GM10266 (cell line): Measurements from ENCODE around the gene CDCA4.

Experiments used
- DNase-seq: peaks from one replicate; pipeline ENCODE4 v3.0.0; 2012; ENCODE audit errors: extremely low spot score
- TF ChIP-seq, protein P1 (sequence below): IDR thresholded peaks from 2 replicates; pipeline ENCODE4 v1.5.1; 2012; ENCODE audit warnings: mild to moderate bottlenecking, low read depth; ENCODE audit not compliant: control insufficient read depth, insufficient read depth; ENCODE audit errors: missing control alignments

CDCA4 gene

DNA sequence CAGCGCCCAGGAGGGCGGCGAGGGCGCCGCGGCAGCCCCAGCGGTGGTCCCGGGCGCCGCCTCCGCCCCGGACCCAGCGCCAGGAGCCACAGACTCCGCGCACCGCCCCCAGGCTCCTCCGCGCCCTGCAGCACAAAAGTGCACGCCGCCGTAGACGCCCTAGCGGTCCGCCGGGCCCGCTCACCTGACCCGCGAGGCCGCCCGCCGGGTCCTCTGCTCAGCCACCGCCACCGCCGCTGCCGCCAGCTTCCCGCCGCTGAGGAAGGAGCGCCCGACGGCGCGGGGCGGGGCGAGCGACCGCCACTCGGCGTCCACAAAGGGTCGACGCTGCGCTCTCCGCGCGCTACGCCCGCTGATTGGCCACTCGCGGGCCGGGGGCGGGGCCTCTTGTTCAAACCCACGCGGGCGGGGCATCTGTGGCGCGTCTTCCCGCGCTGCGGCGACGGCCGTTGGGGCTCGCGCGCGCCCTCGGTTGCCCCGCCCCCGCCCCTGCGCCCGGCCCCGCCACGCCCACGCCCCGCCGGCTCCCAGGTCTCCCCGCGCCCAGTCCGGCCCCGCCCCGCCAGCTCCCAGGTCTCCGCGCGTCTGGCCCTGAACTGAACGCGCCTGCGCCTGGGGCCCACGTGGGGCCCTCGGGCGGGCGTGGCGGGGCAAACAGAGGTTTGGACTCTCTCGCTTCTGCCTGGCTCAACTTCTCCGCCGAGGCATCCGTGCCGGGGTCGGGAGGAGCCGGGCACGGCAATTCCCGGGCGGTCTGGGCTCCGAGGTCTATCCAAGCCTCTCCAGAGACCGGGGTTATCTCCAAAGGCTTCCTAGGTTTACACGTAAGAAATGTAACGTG, at the start of gene CDCA4:
CDCA4 (minus strand) TSS at position 269 of the 841 bp plus-strand sequence. CDS start 9,154 bp downstream, outside the sequence.
- peak; percentile 100 for DNase-seq

DNA sequence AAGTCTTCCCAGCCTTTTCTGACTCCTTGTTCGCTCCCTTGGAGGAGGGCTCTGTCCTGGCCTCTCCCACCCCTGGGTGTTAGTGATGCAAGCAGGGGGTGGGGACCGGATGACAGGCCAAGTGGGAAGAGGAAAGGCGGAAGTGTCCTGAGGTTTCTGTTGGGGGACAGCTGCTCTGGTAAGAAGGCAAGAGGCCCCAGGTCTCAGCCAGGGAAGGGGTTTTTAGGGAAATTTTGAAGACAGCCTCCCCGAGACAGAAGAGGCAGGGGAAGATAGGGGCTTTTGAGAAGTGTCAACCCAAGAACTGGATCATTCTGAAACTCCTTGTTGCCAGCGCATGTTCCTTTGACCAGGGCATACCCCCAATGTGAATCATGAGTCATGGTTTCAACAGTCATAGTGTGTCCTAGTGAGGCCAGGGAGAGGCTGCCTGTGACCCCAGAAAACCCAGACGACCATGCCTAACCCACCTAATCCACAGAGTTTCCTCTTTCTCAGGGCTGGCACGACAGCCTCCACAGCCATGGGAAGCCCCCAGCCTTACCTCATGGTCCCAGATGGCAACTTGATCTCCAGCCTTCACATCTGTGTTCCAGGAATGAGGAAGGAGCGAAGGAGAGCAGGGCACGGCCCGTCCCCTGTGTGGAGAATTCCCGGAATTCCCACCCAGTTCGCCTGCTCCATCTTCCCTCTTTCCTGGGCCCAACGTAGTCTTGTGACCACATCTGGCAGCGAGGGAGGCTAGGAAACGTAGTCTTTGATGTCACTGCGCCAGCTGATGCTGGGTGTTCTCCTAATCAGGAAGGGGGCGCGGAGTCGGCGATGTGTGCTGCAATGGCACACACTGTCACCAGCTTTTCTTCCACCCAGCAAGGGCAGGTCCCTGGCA, 49.2 kb upstream of the CDCA4 start:
- DNase-seq = peak; percentile 91

More for the DNA sequence above, at the start of gene CDCA4:
- TF ChIP-seq, protein P1, sequence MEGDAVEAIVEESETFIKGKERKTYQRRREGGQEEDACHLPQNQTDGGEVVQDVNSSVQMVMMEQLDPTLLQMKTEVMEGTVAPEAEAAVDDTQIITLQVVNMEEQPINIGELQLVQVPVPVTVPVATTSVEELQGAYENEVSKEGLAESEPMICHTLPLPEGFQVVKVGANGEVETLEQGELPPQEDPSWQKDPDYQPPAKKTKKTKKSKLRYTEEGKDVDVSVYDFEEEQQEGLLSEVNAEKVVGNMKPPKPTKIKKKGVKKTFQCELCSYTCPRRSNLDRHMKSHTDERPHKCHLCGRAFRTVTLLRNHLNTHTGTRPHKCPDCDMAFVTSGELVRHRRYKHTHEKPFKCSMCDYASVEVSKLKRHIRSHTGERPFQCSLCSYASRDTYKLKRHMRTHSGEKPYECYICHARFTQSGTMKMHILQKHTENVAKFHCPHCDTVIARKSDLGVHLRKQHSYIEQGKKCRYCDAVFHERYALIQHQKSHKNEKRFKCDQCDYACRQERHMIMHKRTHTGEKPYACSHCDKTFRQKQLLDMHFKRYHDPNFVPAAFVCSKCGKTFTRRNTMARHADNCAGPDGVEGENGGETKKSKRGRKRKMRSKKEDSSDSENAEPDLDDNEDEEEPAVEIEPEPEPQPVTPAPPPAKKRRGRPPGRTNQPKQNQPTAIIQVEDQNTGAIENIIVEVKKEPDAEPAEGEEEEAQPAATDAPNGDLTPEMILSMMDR = no peak

DNA sequence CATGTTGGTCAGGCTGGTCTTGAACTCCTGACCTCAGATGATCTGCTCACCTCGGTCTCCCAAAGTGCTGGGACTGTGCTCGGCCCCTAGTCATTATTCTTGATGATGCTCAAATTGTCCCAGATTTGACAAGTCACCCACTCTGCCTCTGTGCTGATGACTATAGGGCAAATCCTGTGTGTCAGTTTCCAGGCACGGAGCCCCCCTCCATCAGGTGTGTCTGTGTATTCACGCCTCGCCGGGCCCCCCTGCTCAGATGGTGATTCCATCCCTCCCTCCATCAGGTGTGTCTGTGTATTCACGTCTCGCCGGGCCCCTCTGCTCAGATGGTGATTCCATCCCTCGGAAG, 48.6 kb upstream of the CDCA4 start:
- DNase-seq = no peak
- TF ChIP-seq, protein P1 = no peak

More for the DNA sequence above, 49.2 kb upstream of the CDCA4 start:
- TF ChIP-seq, protein P1 = no peak

DNA sequence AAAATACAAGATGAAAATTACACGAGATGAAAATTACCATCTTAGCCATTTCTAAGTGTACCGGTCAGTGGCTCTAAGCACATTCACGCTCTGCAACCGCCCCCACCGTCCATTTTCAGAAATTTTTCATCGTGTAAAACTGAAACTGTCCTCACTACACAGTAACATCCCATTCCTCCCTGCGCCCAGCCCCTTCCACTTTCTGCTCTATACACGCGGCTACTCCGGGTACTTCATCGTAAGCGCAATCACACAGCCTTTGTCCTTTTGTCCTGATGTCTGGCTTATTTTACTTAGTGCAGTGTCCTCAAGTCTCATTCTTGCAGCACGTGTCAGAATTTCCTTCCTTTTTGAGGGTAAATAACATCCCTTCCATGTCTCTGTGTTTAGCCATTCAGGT, 47.9 kb upstream of the CDCA4 start:
- TF ChIP-seq, protein P1 = no peak
- no peak for DNase-seq

GRCh38 chr14:105067969-105068301, 47.1 kb upstream of the CDCA4 start:
- no peak for DNase-seq
- TF ChIP-seq, protein P1 = no peak

- TF ChIP-seq, protein P1 = no peak
- no peak for DNase-seq
Measured at GRCh38 chr14:105067140-105067968, 46.5 kb upstream of the CDCA4 start.
